ENCODE measurements around the gene OMA1.

OMA1 gene

GRCh38 chr1:58459911-58460310 is 86.6 kb downstream of the OMA1 start:
- no peak for DNase-seq (ENCODE audit: low read depth in 2 of 2)

- no peak for DNase-seq (ENCODE audit: low read depth in 2 of 2)
Measured at GRCh38 chr1:58457023-58457635, 89.4 kb downstream of the OMA1 start.

- DNase-seq (ENCODE audit: low read depth in 2 of 2), result peak; percentile 72 to 73
Measured at GRCh38 chr1:58456470-58456869, 90.1 kb downstream of the OMA1 start.

- no peak for DNase-seq (ENCODE audit: low read depth in 2 of 2)
Measured at GRCh38 chr1:58454807-58455206, 91.7 kb downstream of the OMA1 start.

DNA sequence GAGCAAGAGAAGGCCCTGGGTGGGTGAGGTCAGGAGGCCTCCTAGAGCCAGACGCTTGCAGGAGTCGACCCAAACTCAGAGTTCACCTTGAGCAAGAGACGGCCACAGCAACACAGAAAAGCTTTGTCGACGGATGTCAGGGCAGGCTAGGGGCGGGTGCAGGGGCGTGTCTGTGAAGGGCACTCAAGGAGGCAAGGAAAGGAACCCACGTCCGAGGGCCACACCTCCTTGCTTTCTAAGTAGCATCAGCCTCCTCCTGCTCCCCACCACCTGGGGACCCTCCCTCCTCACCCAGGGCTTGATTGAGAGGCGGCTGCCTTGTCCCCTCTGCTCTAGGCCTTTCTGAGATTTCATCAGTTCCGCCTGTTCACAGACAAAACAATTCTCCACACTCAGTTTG is 92.1 kb downstream of the OMA1 start:
- DNase-seq (ENCODE audit: low read depth in 2 of 2), result no peak

- no peak for DNase-seq (ENCODE audit: low read depth in 2 of 2)
Measured at GRCh38 chr1:58451560-58452191, 94.8 kb downstream of the OMA1 start.

- DNase-seq (ENCODE audit: low read depth in 2 of 2), result no peak
Measured at GRCh38 chr1:58447886-58448285, 98.6 kb downstream of the OMA1 start.

DNA sequence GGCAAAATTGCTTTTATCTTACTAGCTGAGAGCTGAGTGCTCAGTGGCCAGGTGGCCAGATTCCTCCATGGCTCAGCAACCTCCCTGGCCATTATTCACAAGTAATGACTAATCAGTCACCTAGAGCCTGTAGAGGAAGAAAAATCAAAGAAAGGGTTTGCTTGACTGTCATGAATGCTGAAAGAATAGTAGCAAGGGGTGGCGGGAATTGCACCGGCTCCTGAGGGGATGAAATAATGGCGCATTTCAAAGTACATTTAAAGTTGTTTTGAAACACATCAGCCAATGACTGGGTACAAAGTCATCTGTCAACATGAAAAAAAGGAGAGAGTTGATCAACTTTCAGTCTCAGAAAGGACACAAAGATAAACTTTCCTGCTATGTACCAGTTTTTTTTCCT is 99.5 kb downstream of the OMA1 start:
- DNase-seq (ENCODE audit: low read depth in 2 of 2), result no peak

DNA sequence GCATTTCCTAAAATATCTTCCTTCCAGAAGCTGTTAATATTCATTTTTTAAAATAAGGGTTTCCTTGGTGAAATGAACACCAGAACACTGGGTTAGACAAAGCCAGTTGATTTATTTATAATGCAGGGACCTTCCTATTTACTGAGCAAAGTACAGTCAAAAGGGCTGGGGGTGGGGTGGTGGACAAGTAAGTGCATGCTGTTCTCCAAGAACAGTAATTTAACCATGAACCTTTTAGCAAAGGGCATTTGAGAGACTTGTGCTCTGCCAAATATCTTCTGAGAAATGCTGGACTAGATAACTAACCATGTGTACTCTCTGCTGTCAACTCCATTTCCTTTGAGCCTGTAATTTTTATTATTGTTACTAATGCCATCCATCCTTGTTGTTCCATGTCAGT is 100.2 kb downstream of the OMA1 start:
- DNase-seq (ENCODE audit: low read depth in 2 of 2), result no peak

GRCh38 chr1:58443986-58444868 is 102.3 kb downstream of the OMA1 start:
- peak in 1 of 2 experiments; percentile 36 for DNase-seq (ENCODE audit: low read depth in 2 of 2)

DNA sequence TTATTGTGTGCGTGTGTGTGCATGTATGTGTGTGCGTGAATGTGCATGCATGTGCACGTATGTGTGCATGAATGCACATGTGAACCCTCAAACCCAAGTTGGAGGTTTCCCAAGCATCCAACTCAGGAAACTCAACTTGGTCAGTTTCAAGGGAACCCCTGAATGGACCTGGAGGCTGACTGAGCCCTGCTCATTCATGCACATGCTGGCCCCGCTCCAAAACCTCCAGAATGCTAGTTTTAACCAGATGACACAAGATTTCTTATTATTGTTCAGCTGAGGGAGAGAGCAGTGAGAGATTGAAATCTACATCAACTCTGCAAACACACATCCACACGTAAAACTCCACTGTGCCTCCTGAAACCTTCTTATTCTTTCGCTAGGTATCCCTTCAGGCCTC is 104.4 kb downstream of the OMA1 start:
- DNase-seq (ENCODE audit: low read depth in 2 of 2), result peak in 1 of 2 experiments; percentile 54

GRCh38 chr1:58441699-58442098 is 104.8 kb downstream of the OMA1 start:
- DNase-seq (ENCODE audit: low read depth in 2 of 2), result no peak

GRCh38 chr1:58440696-58441095 is 105.8 kb downstream of the OMA1 start:
- DNase-seq (ENCODE audit: low read depth in 2 of 2), result no peak

DNA sequence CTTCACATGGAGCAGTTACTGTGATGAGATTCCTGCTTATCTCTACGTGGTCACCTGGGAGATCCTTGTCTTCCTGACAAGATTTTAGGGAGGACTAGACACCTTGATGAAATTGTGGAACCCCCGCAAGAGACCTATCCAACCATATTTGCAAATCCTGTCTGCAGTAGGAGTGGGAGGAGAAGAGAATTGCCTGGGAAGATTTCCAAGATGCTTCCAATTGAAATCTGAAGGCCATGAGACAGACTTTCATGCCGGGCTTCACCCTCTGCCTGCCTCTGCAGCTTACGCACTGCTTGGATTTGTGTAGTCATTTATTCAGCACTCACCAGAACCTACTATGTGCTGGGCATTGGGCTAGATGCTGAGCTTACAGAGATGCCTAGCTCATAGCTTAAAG is 106.6 kb downstream of the OMA1 start:
- no peak for DNase-seq (ENCODE audit: low read depth in 2 of 2)

DNA sequence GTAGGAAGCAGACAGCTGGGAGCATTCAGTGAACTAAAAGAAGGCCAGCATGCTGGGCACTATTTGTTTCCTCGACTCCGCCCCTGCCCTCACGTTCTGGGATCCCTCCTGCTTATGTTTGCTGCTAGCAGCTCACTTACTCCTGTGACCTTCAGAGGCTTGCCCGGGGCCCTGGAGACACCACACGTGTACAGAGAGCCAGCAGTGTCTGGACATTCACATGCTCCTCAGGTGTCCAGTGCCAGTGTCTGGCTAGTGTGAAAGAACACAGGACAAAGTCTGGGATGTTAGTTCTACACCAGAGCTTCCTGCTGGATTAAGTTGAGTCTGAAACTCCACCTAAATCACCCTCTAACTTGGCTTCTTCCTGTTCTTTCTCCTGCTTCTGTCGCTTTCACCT is 108.1 kb downstream of the OMA1 start:
- no peak for DNase-seq (ENCODE audit: low read depth in 2 of 2)

- DNase-seq (ENCODE audit: low read depth in 2 of 2), result no peak
Measured at GRCh38 chr1:58437623-58438022, 108.9 kb downstream of the OMA1 start.

DNA sequence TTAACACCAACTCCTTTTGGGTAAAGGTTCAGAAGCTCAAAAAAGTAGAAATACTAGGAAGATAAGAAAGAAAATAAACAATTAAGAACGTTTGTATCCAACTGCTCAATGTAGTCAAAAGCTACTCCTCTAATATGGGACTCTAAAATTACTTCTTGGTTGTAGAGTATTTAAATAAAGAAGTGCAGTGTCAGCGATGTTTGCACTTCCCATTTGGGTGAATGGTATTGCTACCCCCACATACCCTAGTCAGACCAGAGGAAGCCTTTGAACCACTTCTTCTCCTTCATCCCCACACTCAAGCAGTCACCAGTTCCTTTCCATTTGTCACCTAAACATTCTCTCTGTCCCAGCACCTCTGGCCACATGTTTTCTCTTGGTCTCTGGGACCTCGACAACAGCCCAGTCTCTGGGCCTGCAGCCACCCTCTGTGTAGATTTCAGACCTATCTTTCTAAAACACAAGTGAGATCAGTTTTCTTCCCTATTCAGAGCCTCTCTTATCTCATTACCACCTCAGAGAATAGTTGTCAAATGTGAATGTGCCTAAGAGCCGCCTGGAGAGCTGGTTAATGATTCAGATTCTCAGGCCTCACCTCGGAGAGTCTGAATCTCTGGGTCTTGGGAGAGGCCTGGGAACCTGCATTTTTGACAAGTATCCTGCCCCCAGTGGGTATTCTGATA is 109.8 kb downstream of the OMA1 start:
- no peak for DNase-seq (ENCODE audit: low read depth in 2 of 2)

DNA sequence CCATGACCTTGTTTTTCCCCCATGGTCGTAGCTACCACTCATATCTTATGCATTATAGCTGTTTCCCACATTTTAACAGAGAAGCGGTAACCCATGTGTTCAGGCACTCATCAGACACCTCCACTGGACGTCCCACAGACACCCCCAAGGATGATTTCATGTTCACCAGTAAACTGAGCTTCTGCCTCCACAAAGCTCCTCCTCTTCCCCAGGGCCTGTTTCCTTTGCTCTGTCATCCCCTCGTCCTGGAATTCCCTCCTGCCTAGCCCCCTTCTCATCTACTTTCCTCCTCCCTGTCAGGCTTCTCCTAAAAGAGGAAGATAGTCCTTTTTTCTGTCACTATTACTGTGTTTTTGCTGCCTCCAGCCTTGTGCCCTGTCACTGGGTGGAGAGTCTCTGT is 111.2 kb downstream of the OMA1 start:
- DNase-seq (ENCODE audit: low read depth in 2 of 2), result no peak

DNA sequence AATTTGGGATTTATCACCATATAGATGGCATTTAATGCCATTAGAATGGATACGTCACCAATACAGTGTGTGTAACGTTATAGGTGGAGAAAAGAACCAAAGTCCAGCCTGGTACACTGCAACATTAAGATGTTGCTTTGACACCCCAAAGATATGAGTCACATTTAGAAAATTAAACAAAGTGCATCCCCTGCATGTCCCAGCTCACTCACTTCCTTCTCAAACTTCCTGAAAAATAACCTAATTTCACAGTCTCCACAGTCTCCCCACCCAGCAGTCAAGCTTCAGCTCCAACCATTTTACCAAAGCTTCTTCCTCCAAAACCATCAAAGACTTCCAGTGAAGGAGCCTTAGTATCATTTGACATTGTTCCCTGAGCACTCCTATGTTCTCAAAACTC is 111.9 kb downstream of the OMA1 start:
- DNase-seq (ENCODE audit: low read depth in 2 of 2), result no peak

GRCh38 chr1:58434181-58434580 is 112.3 kb downstream of the OMA1 start:
- DNase-seq (ENCODE audit: low read depth in 2 of 2), result no peak

GRCh38 chr1:58432851-58433668 is 113.5 kb downstream of the OMA1 start:
- peak; percentile 64 to 65 for DNase-seq (ENCODE audit: low read depth in 2 of 2)

Measured in fibroblast of skin of left quadriceps (primary cell).